Stomach (tissue), 4 donors: ENCODE results near the gene CXADR.
"Not testable (repeated sequence)": the region's sequence is repeated elsewhere in the genome, so short reads cannot be mapped to it uniquely, and the experiment has no call there.

Source experiments
- CTCF ChIP-seq, 7 experiments: fragments of 450-650 bp in 4 of 7; fragments of 200-600 bp in 3 of 7; sonication (generic) in 3 of 7; IDR thresholded peaks; one replicate each; pipeline ENCODE4 v1.5.1; 2016 to 2019; ENCODE audit warnings: antibody characterized with exemption in 7 of 7, control low read depth in 2 of 7, mild to moderate bottlenecking in 1 of 7
- EP300 ChIP-seq: sonication (generic); formaldehyde crosslinking; IDR thresholded peaks from one replicate; pipeline ENCODE4 v1.6.1; 2017; ENCODE audit warnings: antibody characterized with exemption
- POLR2A ChIP-seq, 4 donors: fragments of 450-650 bp; IDR thresholded peaks; one replicate each; pipeline ENCODE4 v1.6.1; 2016; ENCODE audit warnings: antibody characterized with exemption in 4 of 4, control low read depth in 2 of 4, mild to moderate bottlenecking in 1 of 4, moderate library complexity in 1 of 4
- POLR2AphosphoS5 ChIP-seq, 3 donors: sonication (generic); formaldehyde crosslinking; IDR thresholded peaks; one replicate each; pipeline ENCODE4 v1.6.1; 2016; ENCODE audit warnings: antibody characterized with exemption in 3 of 3

- not testable (repeated sequence) for TF ChIP-seq CTCF (IDR thresholded peaks at IDR 0.05); POLR2A (IDR thresholded peaks at IDR 0.05); EP300; POLR2AphosphoS5 (IDR thresholded peaks at IDR 0.05)
Measured at GRCh38 chr21:17523979-17524494, 11.2 kb downstream of the CXADR start.
